HEK293 (cell line): ENCODE data around the gene CLDN6.
A peak's percentile ranks its signal among the peaks of the same experiment; 100 is the strongest.

ENCODE experiments used
- ATF2 ChIP-seq: fragments of 450-650 bp; formaldehyde crosslinking; IDR thresholded peaks from 2 replicates; pipeline ENCODE4 v1.5.1; 2016; ENCODE audit warnings: missing biosample characterization, missing genetic modification characterization, low read depth
- FEZF1 ChIP-seq: fragments of 450-650 bp; formaldehyde crosslinking; IDR thresholded peaks from 2 replicates; pipeline ENCODE4 v1.5.1; 2016; ENCODE audit warnings: missing biosample characterization, missing genetic modification characterization
- GLI4 ChIP-seq: fragments of 450-650 bp; formaldehyde crosslinking; IDR thresholded peaks from 2 replicates; pipeline ENCODE4 v1.5.1; 2016; ENCODE audit warnings: missing biosample characterization, missing genetic modification characterization
- HOXA7 ChIP-seq: sonication (generic); formaldehyde crosslinking; IDR thresholded peaks from 2 replicates; pipeline ENCODE4 v1.8.1; 2022; ENCODE audit warnings: missing genetic modification reagents, borderline replicate concordance
- HOXC10 ChIP-seq: sonication (generic); formaldehyde crosslinking; IDR thresholded peaks from 2 replicates; pipeline ENCODE4 v1.8.1; 2023; ENCODE audit warnings: mild to moderate bottlenecking, missing genetic modification reagents
- KLF8 ChIP-seq: fragments of 450-650 bp; formaldehyde crosslinking; IDR thresholded peaks from 2 replicates; pipeline ENCODE4 v1.5.1; 2016; ENCODE audit warnings: missing biosample characterization, missing genetic modification characterization
- PRDM6 ChIP-seq: fragments of 450-650 bp; formaldehyde crosslinking; IDR thresholded peaks from 2 replicates; pipeline ENCODE4 v1.5.1; 2017; ENCODE audit warnings: missing biosample characterization, missing genetic modification characterization
- SP7 ChIP-seq: fragments of 450-650 bp; formaldehyde crosslinking; IDR thresholded peaks from 2 replicates; pipeline ENCODE4 v1.5.1; 2016; ENCODE audit warnings: missing biosample characterization, missing genetic modification characterization
- WT1 ChIP-seq: fragments of 450-650 bp; formaldehyde crosslinking; IDR thresholded peaks from 2 replicates; pipeline ENCODE4 v1.5.1; 2016; ENCODE audit warnings: missing biosample characterization, missing genetic modification characterization
- ZBTB10 ChIP-seq: fragments of 450-650 bp; formaldehyde crosslinking; IDR thresholded peaks from 2 replicates; pipeline ENCODE4 v1.5.1; 2016; ENCODE audit warnings: missing biosample characterization, missing genetic modification characterization
- ZBTB21 ChIP-seq: fragments of 450-650 bp; formaldehyde crosslinking; IDR thresholded peaks from 2 replicates; pipeline ENCODE4 v1.5.1; 2017; ENCODE audit warnings: missing biosample characterization, missing genetic modification characterization
- ZEB2 ChIP-seq: fragments of 450-650 bp; formaldehyde crosslinking; IDR thresholded peaks from 2 replicates; pipeline ENCODE4 v1.5.1; 2016; ENCODE audit warnings: missing biosample characterization, missing genetic modification characterization
- ZIC2 ChIP-seq: fragments of 450-650 bp; formaldehyde crosslinking; IDR thresholded peaks from 2 replicates; pipeline ENCODE4 v1.5.1; 2016; ENCODE audit warnings: missing biosample characterization, missing genetic modification characterization
- ZNF10 ChIP-seq: fragments of 450-650 bp; formaldehyde crosslinking; IDR thresholded peaks from 2 replicates; pipeline ENCODE4 v1.5.1; 2017; ENCODE audit warnings: missing biosample characterization, missing genetic modification characterization
- ZNF132 ChIP-seq: fragments of 450-650 bp; formaldehyde crosslinking; IDR thresholded peaks from 2 replicates; pipeline ENCODE4 v1.5.1; 2017; ENCODE audit warnings: missing biosample characterization, missing genetic modification characterization, borderline replicate concordance
- ZNF140 ChIP-seq: fragments of 450-650 bp; formaldehyde crosslinking; IDR thresholded peaks from 2 replicates; pipeline ENCODE4 v1.5.1; 2016; ENCODE audit warnings: missing biosample characterization, missing genetic modification characterization
- ZNF146 ChIP-seq: fragments of 450-650 bp; formaldehyde crosslinking; IDR thresholded peaks from 2 replicates; pipeline ENCODE4 v1.5.1; 2016; ENCODE audit warnings: missing biosample characterization, missing genetic modification characterization
- ZNF169 ChIP-seq: fragments of 450-650 bp; formaldehyde crosslinking; IDR thresholded peaks from 2 replicates; pipeline ENCODE4 v1.5.1; 2016; ENCODE audit warnings: missing biosample characterization, missing genetic modification characterization
- ZNF18 ChIP-seq: fragments of 450-650 bp; formaldehyde crosslinking; IDR thresholded peaks from 2 replicates; pipeline ENCODE4 v1.5.1; 2016; ENCODE audit warnings: missing biosample characterization, missing genetic modification characterization
- ZNF2 ChIP-seq: fragments of 450-650 bp; formaldehyde crosslinking; IDR thresholded peaks from 2 replicates; pipeline ENCODE4 v1.5.1; 2016; ENCODE audit warnings: missing biosample characterization, missing genetic modification characterization
- ZNF24 ChIP-seq: fragments of 450-650 bp; formaldehyde crosslinking; IDR thresholded peaks from 2 replicates; pipeline ENCODE4 v1.5.1; 2016; ENCODE audit warnings: missing biosample characterization, missing genetic modification characterization
- ZNF292 ChIP-seq: fragments of 450-650 bp; formaldehyde crosslinking; IDR thresholded peaks from 2 replicates; pipeline ENCODE4 v1.5.1; 2016; ENCODE audit warnings: low read depth, missing biosample characterization, missing genetic modification characterization, borderline replicate concordance
- ZNF362 ChIP-seq: fragments of 450-650 bp; formaldehyde crosslinking; IDR thresholded peaks from 2 replicates; pipeline ENCODE4 v1.5.1; 2016; ENCODE audit warnings: missing biosample characterization, missing genetic modification characterization
- ZNF37A ChIP-seq: fragments of 450-650 bp; IDR thresholded peaks from 2 replicates; pipeline ENCODE4 v1.5.1; 2018; ENCODE audit warnings: missing biosample characterization, missing genetic modification characterization
- ZNF571 ChIP-seq: fragments of 450-650 bp; formaldehyde crosslinking; IDR thresholded peaks from 2 replicates; pipeline ENCODE4 v1.5.0; 2017; ENCODE audit warnings: missing biosample characterization, missing genetic modification characterization
- ZNF629 ChIP-seq: fragments of 450-650 bp; formaldehyde crosslinking; IDR thresholded peaks from 2 replicates; pipeline ENCODE4 v1.5.1; 2017; ENCODE audit warnings: missing biosample characterization, missing genetic modification characterization
- ZNF837 ChIP-seq: fragments of 450-650 bp; formaldehyde crosslinking; IDR thresholded peaks from 2 replicates; pipeline ENCODE4 v1.5.1; 2016; ENCODE audit warnings: missing biosample characterization, missing genetic modification characterization
- ZSCAN18 ChIP-seq: fragments of 450-650 bp; formaldehyde crosslinking; IDR thresholded peaks from 2 replicates; pipeline ENCODE4 v1.5.1; 2016; ENCODE audit warnings: missing biosample characterization, missing genetic modification characterization
- ZSCAN23 ChIP-seq: fragments of 450-650 bp; formaldehyde crosslinking; IDR thresholded peaks from 2 replicates; pipeline ENCODE4 v1.5.1; 2016; ENCODE audit warnings: missing biosample characterization, missing genetic modification characterization
- ZSCAN4 ChIP-seq: fragments of 450-650 bp; formaldehyde crosslinking; IDR thresholded peaks from 2 replicates; pipeline ENCODE4 v1.5.1; 2017; ENCODE audit warnings: missing biosample characterization, missing genetic modification characterization

CLDN6 gene

GRCh38 chr16:3021449-3022207 lies 3.6 kb upstream of the CLDN6 start (continued):
- TF ChIP-seq ZSCAN4 (tag by site-specific recombination) (no peak), SP7 (peak; percentile 87), ATF2 (no peak), ZNF629 (no peak; the same call in none of the 2 replicates), ZNF571 (tag by site-specific recombination) (no peak), ZNF24 (tag by site-specific recombination) (peak; percentile 96), ZNF10 (tag by site-specific recombination) (0 out of 2 replicates have a peak, but pooled peaks have one; percentile 14), FEZF1 (tag by site-specific recombination) (no peak), PRDM6 (tag by site-specific recombination) (no peak), ZIC2 (peak; percentile 89), ZNF140 (tag by site-specific recombination) (no peak), GLI4 (tag by site-specific recombination) (no peak), ZNF362 (tag by site-specific recombination) (no peak), ZBTB10 (tag by site-specific recombination) (peak; percentile 69; the same call in 1 of the 2 replicates), ZNF292 (tag by site-specific recombination) (no peak), ZSCAN18 (tag by site-specific recombination) (no peak), ZNF837 (tag by site-specific recombination) (no peak), ZNF37A (no peak), ZNF146 (tag by site-specific recombination) (no peak), HOXC10 (CRISPR knock-in tag) (no peak), ZBTB21 (0 out of 2 replicates have a peak, but pooled peaks have one; percentile 32), ZEB2 (tag by site-specific recombination) (peak; percentile 45), ZNF169 (peak; percentile 35; the same call in 1 of the 2 replicates), ZNF2 (peak; percentile 17), WT1 (no peak), ZSCAN23 (tag by site-specific recombination) (no peak), KLF8 (tag by site-specific recombination) (peak; percentile 7; the same call in 1 of the 2 replicates), ZNF18 (tag by site-specific recombination) (no peak), HOXA7 (CRISPR knock-in tag) (no peak), ZNF132 (no peak)
